Muscle of leg (tissue), 11 donors: Measurements from ENCODE around the gene PYY. TPM values are rescaled to one million over a fixed set of nuclear protein-coding genes. Genes with fewer than 3 reads are reported as not detected.

Source experiments
- DNase-seq: peaks from one replicate; pipeline ENCODE4 v3.0.0; 2013
- H3K27ac ChIP-seq: one replicate; pipeline ENCODE4 v1.5.1; 2013; ENCODE audit warnings: mild to moderate bottlenecking, low read length, control low read depth
- H3K27me3 ChIP-seq: one replicate; pipeline ENCODE4 v1.6.1; 2013; ENCODE audit warnings: low read length; ENCODE audit not compliant: control insufficient read depth, insufficient read depth
- H3K36me3 ChIP-seq: one replicate; pipeline ENCODE4 v1.6.1; 2013; ENCODE audit warnings: low read length; ENCODE audit not compliant: control insufficient read depth, insufficient read depth
- H3K4me1 ChIP-seq: one replicate; pipeline ENCODE4 v1.6.1; 2013; ENCODE audit warnings: low read length; ENCODE audit not compliant: control insufficient read depth, insufficient read depth
- H3K4me3 ChIP-seq: one replicate; pipeline ENCODE4 v1.5.1; 2013; ENCODE audit warnings: low read length, control low read depth
- H3K9me3 ChIP-seq: replicated peaks from 2 replicates; pipeline ENCODE4 v1.6.1; 2013; ENCODE audit warnings: low read depth, low read length; ENCODE audit not compliant: control insufficient read depth
- WGBS: methylation state at CpG from one replicate; pipeline ENCODE4 v1.1.5; 2013; ENCODE audit warnings: missing lambda C conversion rate; ENCODE audit not compliant: insufficient coverage; 5-methylcytosine and 5-hydroxymethylcytosine counted together
- polyA plus RNA-seq, 8 donors: library from polyadenylated mRNA; unstranded; fragments of 120-200 nt; gene quantifications; one replicate each; pipeline versions ENCODE4 v1.2.1 to v1.2.3, GENCODE V29; 2013; ENCODE audit warnings: inconsistent platforms in 1 of 8, low replicate concordance in 1 of 8; ENCODE audit not compliant: insufficient read length in 8 of 8, insufficient read depth in 1 of 8
- total RNA-seq: library from RNA; stranded (reverse); fragments of 120-200 nt; gene quantifications from one replicate; pipeline ENCODE4 v1.2.4, GENCODE V29; 2013

PYY gene
- total and polyA plus RNA-seq, 9 donors: 0.17 to 0.80 TPM; not detected in 7

DNA sequence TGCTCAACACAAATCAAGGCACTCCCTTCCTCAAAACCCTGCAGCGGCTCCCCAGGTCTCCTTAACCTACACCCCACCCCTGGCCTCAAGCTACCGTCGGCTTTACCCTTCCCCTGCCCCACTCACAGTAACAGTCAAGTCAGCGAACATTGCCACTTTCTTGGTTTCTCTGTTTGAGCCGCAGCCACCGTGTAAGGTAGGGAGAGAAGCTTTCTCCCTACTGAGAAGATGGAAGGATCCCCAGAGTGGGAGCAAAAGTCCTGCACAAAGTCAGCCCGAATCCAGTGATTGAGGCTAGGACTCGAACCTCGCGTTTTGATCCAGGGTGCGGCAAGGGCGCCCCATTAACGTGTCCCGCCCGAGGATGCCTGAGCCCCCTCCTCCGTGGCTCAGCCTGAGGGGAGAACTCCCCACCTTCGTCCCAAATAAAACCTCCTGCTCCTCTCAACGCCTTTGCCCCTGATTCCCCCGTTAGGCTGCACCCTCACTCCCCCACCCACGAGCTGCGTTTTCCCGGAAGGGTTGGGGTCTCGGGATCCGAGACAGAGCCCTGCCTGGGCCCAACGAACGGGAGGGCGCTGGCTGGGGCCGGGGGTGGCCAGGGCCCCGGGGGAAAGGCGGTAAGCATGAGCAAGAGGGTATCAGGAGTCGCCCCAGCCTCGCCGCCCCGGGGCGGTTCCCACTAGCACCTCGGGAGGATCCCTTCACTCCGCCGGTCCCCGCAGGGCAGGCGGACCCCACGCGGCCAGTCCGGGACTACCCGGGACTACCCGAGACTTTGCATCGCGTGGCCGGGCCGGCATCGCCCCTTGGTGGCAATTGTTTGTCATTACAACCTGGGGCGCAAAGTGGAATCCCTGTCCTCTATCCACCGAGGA, 40.8 kb upstream of the PYY start:
- H3K36me3 ChIP-seq: no peaks in the 10 kb centered on the region
- no peak overlapping the region for H3K27ac ChIP-seq
- peak overlapping the region; percentile 15 for H3K4me3 ChIP-seq
- no peaks in the 10 kb centered on the region for H3K9me3 ChIP-seq
- peaks cover 36% of the 10 kb centered on the region for H3K27me3 ChIP-seq
- H3K4me1 ChIP-seq: peaks cover 8% of the 10 kb centered on the region
- peak; percentile 26 for DNase-seq
- 2% methylated on average over 45 of the region's 52 CpGs for WGBS

DNA sequence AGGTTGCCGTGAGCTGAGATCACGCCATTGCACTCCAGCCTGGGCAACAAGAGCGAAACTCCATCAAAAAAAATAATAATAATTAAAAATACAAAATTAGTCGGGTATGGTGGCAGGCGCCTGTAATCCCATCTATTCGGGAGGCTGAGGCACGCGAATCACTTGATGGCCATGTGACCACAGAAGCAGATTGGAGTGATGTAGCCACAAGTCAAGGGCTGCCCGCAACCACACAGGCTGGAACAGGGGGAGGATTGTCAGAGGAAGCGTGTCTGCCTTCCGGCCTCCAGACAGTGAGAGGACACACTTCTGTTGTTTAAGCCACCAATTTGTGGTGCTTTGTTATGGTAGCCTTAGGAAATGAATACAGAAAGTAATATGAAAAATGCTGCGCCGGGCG, 38.9 kb upstream of the PYY start:
- Histone ChIP-seq H3K9me3 (no peaks in the 10 kb centered on the region), H3K4me1 (peaks cover 8% of the 10 kb centered on the region), H3K27me3 (peaks cover 41% of the 10 kb centered on the region), H3K4me3 (no peak overlapping the region), H3K36me3 (no peaks in the 10 kb centered on the region), H3K27ac (no peak overlapping the region)
- no peak for DNase-seq
- 87% methylated on average over 7 of the region's 14 CpGs for WGBS

DNA sequence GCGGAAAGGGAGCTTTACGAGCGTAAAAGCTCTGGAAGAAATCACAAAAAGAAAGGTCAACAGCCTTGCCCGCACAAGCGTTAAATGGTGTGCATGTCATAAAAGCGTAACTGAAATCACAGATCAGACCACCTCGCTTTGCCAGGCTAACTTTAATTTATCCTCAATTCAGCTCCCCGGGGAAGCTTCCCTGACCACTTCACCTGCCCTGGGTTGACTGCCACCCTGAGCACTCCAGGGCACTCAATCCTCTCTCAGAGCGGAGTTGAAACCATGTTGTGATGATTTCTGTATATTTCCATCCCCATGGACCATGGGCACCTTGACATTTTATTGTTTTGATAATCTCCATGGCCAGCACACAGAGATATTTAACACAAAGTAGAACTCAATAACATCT, 34.6 kb upstream of the PYY start:
- Histone ChIP-seq H3K27ac (no peak overlapping the region), H3K4me1 (peaks cover 12% of the 10 kb centered on the region), H3K4me3 (no peak overlapping the region), H3K27me3 (peaks cover 50% of the 10 kb centered on the region), H3K9me3 (no peaks in the 10 kb centered on the region), H3K36me3 (no peaks in the 10 kb centered on the region)
- DNase-seq: no peak
- 48% methylated on average over 5 of the region's 9 CpGs for WGBS

DNA sequence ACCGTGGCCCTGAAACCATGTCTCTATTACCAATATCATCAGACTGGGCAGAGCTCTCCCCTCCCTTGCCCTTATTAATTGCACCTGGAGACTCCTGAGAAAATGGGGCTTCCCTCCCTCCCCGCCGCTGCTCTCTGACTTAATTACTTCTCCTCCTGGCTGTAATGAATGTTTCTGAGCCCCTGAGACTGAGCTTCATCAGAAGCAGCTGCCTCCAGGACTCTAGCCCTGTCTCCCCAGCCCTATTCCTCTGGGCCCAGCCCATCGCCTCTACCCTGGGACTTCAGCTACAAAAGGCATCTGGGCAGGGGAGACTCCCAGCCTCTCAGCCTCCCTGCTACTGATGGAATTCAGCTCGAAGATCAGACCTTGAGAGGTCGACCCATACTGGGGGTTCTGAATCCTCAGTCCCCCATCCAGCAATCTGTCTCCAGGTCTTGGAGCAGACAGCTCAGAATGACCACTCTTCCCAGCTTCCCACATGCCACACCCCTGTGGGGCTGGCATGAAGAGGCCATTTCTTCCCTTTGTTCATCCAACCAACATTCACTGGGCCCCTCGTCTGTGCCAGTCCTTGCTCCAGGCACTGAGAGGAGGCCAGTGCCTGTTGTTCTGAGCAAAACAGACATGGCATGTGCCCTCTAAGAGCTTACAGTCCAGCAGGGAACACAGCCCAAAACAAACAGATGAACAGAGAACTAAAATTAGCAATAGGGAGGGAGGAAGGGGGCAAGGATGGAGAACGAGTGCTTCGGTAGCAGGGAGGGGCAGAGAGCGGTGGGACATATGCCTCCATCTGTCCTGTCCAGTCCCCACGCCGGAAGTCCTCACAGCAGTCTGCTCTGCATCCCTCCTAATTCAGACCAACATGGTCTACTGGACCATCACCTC, 33.6 kb upstream of the PYY start:
- H3K27me3 ChIP-seq: peaks cover 55% of the 10 kb centered on the region

DNA sequence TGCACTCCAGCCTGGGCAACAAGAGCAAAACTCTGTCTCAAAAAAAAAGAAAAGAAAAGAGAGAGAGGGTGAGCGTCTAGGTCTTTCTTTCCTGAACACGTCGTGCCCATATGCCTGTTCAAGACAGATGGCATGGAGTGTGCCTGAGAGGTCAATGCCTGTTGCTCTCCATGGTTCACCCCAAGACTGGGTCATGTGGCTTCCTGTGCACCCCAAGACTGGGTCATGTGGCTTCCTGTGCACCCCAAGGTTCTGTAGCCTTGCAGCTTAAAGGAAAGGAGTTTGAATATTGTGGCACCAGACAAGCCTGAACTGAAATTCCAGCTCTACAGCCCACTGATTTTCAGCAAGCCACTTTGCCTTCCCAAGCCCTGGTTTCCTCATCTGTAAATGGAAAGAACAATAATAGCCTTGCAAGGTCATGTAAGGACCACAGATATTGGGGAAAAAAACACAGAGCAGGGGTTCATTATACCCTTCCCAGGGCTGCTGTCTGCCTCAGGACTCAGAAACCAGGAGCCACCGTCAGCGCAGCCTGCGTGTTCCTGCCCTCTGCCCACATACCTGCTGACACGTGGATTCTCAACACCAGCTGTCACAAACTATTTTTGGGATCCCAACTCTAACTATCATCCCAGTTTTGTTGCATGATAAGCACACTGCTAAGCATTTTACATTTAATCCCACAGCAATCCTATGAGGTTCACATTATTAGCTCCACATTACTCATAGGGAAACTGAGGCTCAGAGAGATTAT, 32.7 kb upstream of the PYY start:
- DNase-seq: no peak
- 60% methylated on average over 5 of the region's 7 CpGs for WGBS
- Histone ChIP-seq H3K27ac (no peak overlapping the region), H3K36me3 (no peaks in the 10 kb centered on the region), H3K4me1 (peaks cover 12% of the 10 kb centered on the region), H3K9me3 (no peaks in the 10 kb centered on the region), H3K27me3 (peaks cover 60% of the 10 kb centered on the region), H3K4me3 (no peak overlapping the region)

More for the DNA sequence above, 33.6 kb upstream of the PYY start:
- no peak for DNase-seq
- Histone ChIP-seq H3K27ac (no peak overlapping the region), H3K9me3 (no peaks in the 10 kb centered on the region), H3K4me3 (no peak overlapping the region), H3K4me1 (peaks cover 12% of the 10 kb centered on the region), H3K36me3 (no peaks in the 10 kb centered on the region)
- 37% methylated on average over 9 of the region's 12 CpGs for WGBS

DNA sequence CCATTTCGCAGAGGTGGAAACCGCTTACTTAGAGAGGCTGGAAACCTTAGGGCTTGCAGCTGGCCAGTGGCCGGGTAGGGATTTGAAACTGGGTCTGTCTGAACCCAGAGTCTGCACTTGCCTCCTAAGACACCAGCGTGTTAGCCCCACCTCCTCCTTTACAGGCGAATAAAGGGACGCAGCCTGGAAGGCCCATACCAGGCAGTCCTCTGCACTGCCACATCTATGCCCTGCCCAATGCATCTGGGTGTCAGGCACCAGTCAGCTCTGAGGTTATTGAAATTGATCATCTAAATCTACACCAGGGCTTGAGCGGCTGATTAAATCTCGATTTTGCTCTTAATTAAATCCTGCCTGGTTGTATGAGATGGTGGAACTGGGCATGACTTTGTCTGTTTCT, 30.8 kb upstream of the PYY start:
- H3K4me1 ChIP-seq: peaks cover 12% of the 10 kb centered on the region
- H3K4me3 ChIP-seq: peak overlapping the region; percentile 46
- no peak for DNase-seq
- WGBS: 43% methylated on average over 4 of the region's 8 CpGs
- no peaks in the 10 kb centered on the region for H3K36me3 ChIP-seq
- H3K27me3 ChIP-seq: peaks cover 62% of the 10 kb centered on the region
- H3K27ac ChIP-seq: no peak overlapping the region
- H3K9me3 ChIP-seq: no peaks in the 10 kb centered on the region

DNA sequence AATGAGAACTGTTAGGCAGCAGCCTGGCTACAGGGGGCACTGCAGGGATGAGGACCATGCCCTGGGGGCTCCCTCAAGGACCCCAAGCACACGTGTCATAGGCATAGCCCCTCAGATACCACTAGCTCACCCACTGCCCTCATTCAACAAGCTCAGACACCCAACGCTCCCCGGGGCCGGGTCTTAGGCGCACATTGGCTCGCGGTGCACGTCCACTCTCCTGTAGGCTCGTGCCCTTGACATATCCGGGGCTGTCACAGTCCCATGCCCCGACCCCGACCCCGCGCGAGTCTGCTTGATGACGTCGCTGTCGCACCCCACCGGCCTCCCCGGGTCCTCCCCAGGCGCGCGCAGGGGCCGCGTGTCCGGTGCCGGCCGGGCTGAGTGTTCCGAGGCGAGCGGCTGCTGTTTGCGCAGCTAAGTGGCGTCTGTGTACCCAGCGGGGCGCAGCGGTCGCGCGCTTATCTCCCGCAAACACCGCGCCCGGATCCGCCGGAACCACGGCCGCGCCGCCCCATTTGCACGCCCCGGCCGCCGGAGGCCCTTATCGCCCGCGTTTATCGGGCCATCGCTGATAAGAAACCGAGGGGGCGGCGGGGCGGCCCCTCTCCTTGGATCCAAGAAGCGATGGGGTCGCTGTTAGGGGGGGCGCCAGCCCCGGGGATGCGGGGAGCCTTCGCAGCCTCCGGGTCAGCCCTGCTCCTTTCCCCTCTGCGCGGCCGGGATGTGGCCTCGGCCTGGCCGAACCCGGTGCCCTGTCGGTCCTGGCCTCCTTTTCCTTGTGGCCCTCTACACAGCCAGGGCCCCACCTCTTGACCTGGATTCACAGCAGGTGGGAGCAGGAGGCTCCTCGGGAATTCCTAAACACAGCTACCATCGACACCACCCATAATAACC, 30.0 kb upstream of the PYY start:
- H3K9me3 ChIP-seq: no peaks in the 10 kb centered on the region
- H3K27ac ChIP-seq: no peak overlapping the region
- peak; percentile 16 for DNase-seq
- H3K27me3 ChIP-seq: peaks cover 66% of the 10 kb centered on the region
- peaks cover 12% of the 10 kb centered on the region for H3K4me1 ChIP-seq
- no peaks in the 10 kb centered on the region for H3K36me3 ChIP-seq
- peak overlapping the region; percentile 46 for H3K4me3 ChIP-seq
- under 1% methylated on average over 75 of the region's 78 CpGs for WGBS

DNA sequence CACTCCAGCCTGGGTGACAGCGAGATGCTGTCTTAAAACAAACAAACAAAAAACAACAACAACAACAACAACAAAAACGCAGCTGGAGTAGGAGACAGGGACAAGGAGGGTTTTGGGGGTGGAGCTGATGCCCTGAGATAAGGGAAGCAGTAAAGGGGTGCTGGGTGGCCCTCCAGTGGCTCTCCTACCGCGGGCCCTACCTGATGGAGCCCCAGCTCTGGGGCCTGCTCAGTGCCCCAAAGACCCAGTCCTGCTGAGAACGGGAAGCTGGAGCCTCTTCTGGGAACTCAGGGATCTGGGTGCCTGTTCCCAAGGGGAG, 29.4 kb upstream of the PYY start:
- Histone ChIP-seq H3K9me3 (no peaks in the 10 kb centered on the region), H3K4me1 (peaks cover 12% of the 10 kb centered on the region), H3K27ac (no peak overlapping the region), H3K36me3 (no peaks in the 10 kb centered on the region), H3K27me3 (peaks cover 67% of the 10 kb centered on the region), H3K4me3 (no peak overlapping the region)
- WGBS: 8% methylated on average over 1 of the region's 5 CpGs
- DNase-seq: no peak

DNA sequence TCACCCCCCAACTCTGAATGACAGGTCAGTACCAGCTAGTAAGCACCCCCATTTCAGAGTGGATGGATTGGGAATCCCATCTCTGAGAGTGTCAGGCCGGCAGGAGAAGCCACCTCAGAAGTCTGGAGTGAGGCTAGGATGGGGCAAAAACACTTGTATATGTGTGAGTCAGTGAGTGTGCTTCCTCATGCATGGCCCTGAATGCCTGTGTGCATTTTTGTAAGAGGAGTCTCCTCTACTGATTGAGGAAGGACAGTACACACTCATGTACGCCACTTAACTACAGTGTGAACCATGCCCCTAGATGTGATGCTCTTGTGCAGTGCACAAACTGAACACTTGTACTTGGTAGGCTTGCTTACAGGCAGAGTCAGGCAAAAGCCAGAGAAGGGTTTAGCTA, 28.4 kb upstream of the PYY start:
- 86% methylated on average over 1 of the region's 2 CpGs for WGBS
- Histone ChIP-seq H3K27ac (no peak overlapping the region), H3K4me3 (no peak overlapping the region), H3K4me1 (peaks cover 12% of the 10 kb centered on the region), H3K27me3 (peaks cover 65% of the 10 kb centered on the region), H3K9me3 (no peaks in the 10 kb centered on the region), H3K36me3 (no peaks in the 10 kb centered on the region)
- no peak for DNase-seq
